NCI-H2029 (cell line): Measurements from ENCODE around the gene FAM174B.

Experiments
- DNase-seq: peaks from one replicate; lab custom pipeline; 2025; lab: John Stamatoyannopoulos, UW

Gene FAM174B

GRCh38 chr15:92599394-92599970 lies 56.1 kb downstream of the FAM174B start:
- DNase-seq, result no peak

GRCh38 chr15:92597548-92597947 lies 58.0 kb downstream of the FAM174B start:
- no peak for DNase-seq

- DNase-seq, result no peak
Observed at GRCh38 chr15:92596623-92597022, 59.0 kb downstream of the FAM174B start.

GRCh38 chr15:92595506-92596381 lies 59.8 kb downstream of the FAM174B start:
- no peak for DNase-seq

GRCh38 chr15:92591275-92591674 lies 64.3 kb downstream of the FAM174B start:
- no peak for DNase-seq

- DNase-seq, result no peak
Observed at GRCh38 chr15:92586966-92587365, 68.6 kb downstream of the FAM174B start.

- no peak for DNase-seq
Observed at GRCh38 chr15:92586383-92586942, 69.1 kb downstream of the FAM174B start.

GRCh38 chr15:92584105-92584504 lies 71.5 kb downstream of the FAM174B start:
- no peak for DNase-seq

GRCh38 chr15:92583096-92584034 lies 72.2 kb downstream of the FAM174B start:
- no peak for DNase-seq

GRCh38 chr15:92582206-92582605 lies 73.4 kb downstream of the FAM174B start:
- DNase-seq, result no peak

- DNase-seq, result no peak
Observed at GRCh38 chr15:92580933-92581445, 74.6 kb downstream of the FAM174B start.

- DNase-seq, result no peak
Observed at GRCh38 chr15:92580521-92580920, 75.1 kb downstream of the FAM174B start.

GRCh38 chr15:92579931-92580470 lies 75.6 kb downstream of the FAM174B start:
- DNase-seq, result no peak

GRCh38 chr15:92579486-92579885 lies 76.1 kb downstream of the FAM174B start:
- no peak for DNase-seq

- DNase-seq, result no peak
Observed at GRCh38 chr15:92578096-92578835, 77.3 kb downstream of the FAM174B start.

GRCh38 chr15:92576597-92577200 lies 78.9 kb downstream of the FAM174B start:
- DNase-seq, result no peak

GRCh38 chr15:92574566-92574965 lies 81.0 kb downstream of the FAM174B start:
- no peak for DNase-seq

- no peak for DNase-seq
Observed at GRCh38 chr15:92574161-92574560, 81.4 kb downstream of the FAM174B start.

GRCh38 chr15:92571824-92572223 lies 83.8 kb downstream of the FAM174B start:
- DNase-seq, result no peak

- no peak for DNase-seq
Observed at GRCh38 chr15:92570391-92570790, 85.2 kb downstream of the FAM174B start.
